Mammary epithelial cell (primary cell): Measurements from ENCODE around the gene SORL1-AS1.

Experiments used
- CTCF ChIP-seq, 2 donors: IDR thresholded peaks in 1 of 2; conservative IDR thresholded peaks in 1 of 2; 2 replicates each; pipeline ENCODE4 v1.5.1; 2011 to 2012; ENCODE audit warnings: inconsistent platforms in 2 of 2, low read length in 2 of 2, mild to moderate bottlenecking in 2 of 2, control low read depth in 1 of 2, low read depth in 1 of 2; ENCODE audit not compliant: insufficient read depth in 1 of 2; ENCODE audit errors: extremely low read depth in 1 of 2
- EZH2 ChIP-seq: IDR thresholded peaks from 2 replicates; pipeline ENCODE4 v1.6.1; 2012; ENCODE audit warnings: low read length, inconsistent platforms, borderline replicate concordance

GRCh38 chr11:121437018-121437685 is 15.6 kb downstream of the SORL1-AS1 start:
- no peak for TF ChIP-seq CTCF (conservative IDR thresholded peaks at IDR 0.05 in 1 of 2, IDR thresholded peaks at IDR 0.05 in 1 of 2; ENCODE audit: extremely low read depth in 1 of 2, insufficient read depth in 1 of 2, low read depth in 1 of 2, low read length in 2 of 2)
- no peak for TF ChIP-seq EZH2
